GM19099 (cell line): Measurements from ENCODE around the gene SH3RF1.

ENCODE experiments used
- POLR2A ChIP-seq: IDR thresholded peaks from 3 replicates; pipeline ENCODE4 v1.6.1; 2011; ENCODE audit warnings: low read depth; ENCODE audit not compliant: insufficient read length; ENCODE audit errors: extremely low read depth

Gene SH3RF1

GRCh38 chr4:169108303-169108702 is 162.5 kb downstream of the SH3RF1 start:
- no peak for TF ChIP-seq POLR2A

GRCh38 chr4:169107528-169107927 is 163.2 kb downstream of the SH3RF1 start:
- no peak for TF ChIP-seq POLR2A

GRCh38 chr4:169106696-169107229 is 164.0 kb downstream of the SH3RF1 start:
- TF ChIP-seq POLR2A = no peak

GRCh38 chr4:169105620-169106019 is 165.1 kb downstream of the SH3RF1 start:
- no peak for TF ChIP-seq POLR2A

- no peak for TF ChIP-seq POLR2A
These were observed 166.8 kb downstream of the SH3RF1 start for GRCh38 chr4:169103966-169104412.

- TF ChIP-seq POLR2A = no peak
These were observed 168.7 kb downstream of the SH3RF1 start for GRCh38 chr4:169102026-169102425.

GRCh38 chr4:169100670-169101101 is 170.1 kb downstream of the SH3RF1 start:
- no peak for TF ChIP-seq POLR2A

GRCh38 chr4:169099771-169100180 is 171.0 kb downstream of the SH3RF1 start:
- TF ChIP-seq POLR2A = peak; percentile 21

GRCh38 chr4:169098969-169099690 is 171.6 kb downstream of the SH3RF1 start:
- TF ChIP-seq POLR2A = no peak

- no peak for TF ChIP-seq POLR2A
These were observed 172.2 kb downstream of the SH3RF1 start for GRCh38 chr4:169098532-169098931.

GRCh38 chr4:169098054-169098497 is 172.7 kb downstream of the SH3RF1 start:
- no peak for TF ChIP-seq POLR2A

GRCh38 chr4:169096221-169096620 is 174.5 kb downstream of the SH3RF1 start:
- TF ChIP-seq POLR2A = no peak

- TF ChIP-seq POLR2A = no peak
These were observed 176.0 kb downstream of the SH3RF1 start for GRCh38 chr4:169094656-169095231.

GRCh38 chr4:169092889-169093522 is 177.8 kb downstream of the SH3RF1 start:
- TF ChIP-seq POLR2A = no peak

GRCh38 chr4:169090484-169091215 is 180.1 kb downstream of the SH3RF1 start:
- no peak for TF ChIP-seq POLR2A
